ENCODE data around the gene TBC1D10B.
"Not testable (repeated sequence)": the region's sequence is repeated elsewhere in the genome, so short reads cannot be mapped to it uniquely, and the experiment has no call there.

TBC1D10B gene

GRCh38 chr16:30351001-30351441 is 19.3 kb downstream of the TBC1D10B start:
- H3K27ac ChIP-seq: no peak overlapping the region
- TF ChIP-seq CTCF (conservative IDR thresholded peaks at IDR 0.05) (no peak), ZFX (IDR thresholded peaks at IDR 0.05) (no peak)

- no peak overlapping the region for H3K27ac ChIP-seq
- TF ChIP-seq CTCF (conservative IDR thresholded peaks at IDR 0.05) (no peak), ZFX (IDR thresholded peaks at IDR 0.05) (no peak)
Observed at GRCh38 chr16:30350134-30350871, 20.0 kb downstream of the TBC1D10B start.

- no peak overlapping the region for H3K27ac ChIP-seq
- TF ChIP-seq CTCF (conservative IDR thresholded peaks at IDR 0.05): no peak
- no peak for TF ChIP-seq ZFX (IDR thresholded peaks at IDR 0.05)
Observed at GRCh38 chr16:30349675-30350074, 20.6 kb downstream of the TBC1D10B start.

- TF ChIP-seq ZFX (IDR thresholded peaks at IDR 0.05) (no peak), CTCF (conservative IDR thresholded peaks at IDR 0.05) (no peak)
- no peak overlapping the region for H3K27ac ChIP-seq
Observed at GRCh38 chr16:30348929-30349328, 21.4 kb downstream of the TBC1D10B start.

- no peak for TF ChIP-seq ZFX (IDR thresholded peaks at IDR 0.05)
- no peak for TF ChIP-seq CTCF (conservative IDR thresholded peaks at IDR 0.05)
- H3K27ac ChIP-seq: no peak overlapping the region
Observed at GRCh38 chr16:30348113-30348512, 22.2 kb downstream of the TBC1D10B start.

GRCh38 chr16:30346286-30346685 is 24.0 kb downstream of the TBC1D10B start:
- no peak overlapping the region for H3K27ac ChIP-seq
- TF ChIP-seq CTCF (conservative IDR thresholded peaks at IDR 0.05) (no peak), ZFX (IDR thresholded peaks at IDR 0.05) (no peak)

GRCh38 chr16:30343491-30343820 is 26.8 kb downstream of the TBC1D10B start:
- not testable (repeated sequence) for H3K27ac ChIP-seq

All from C4-2B (cell line).